HEK293 (cell line): ENCODE results near the gene FXYD2.
A peak's percentile ranks its signal among the peaks of the same experiment; 100 is the strongest.

Experiments used
- CTCF ChIA-PET: fragments of 350-600 bp; formaldehyde crosslinking; extraction: SDS; loops from one replicate; lab custom pipeline; 2021; ENCODE audit warnings: antibody characterized with exemption; lab: Yijun Ruan, JAX
- POLR2A ChIA-PET: fragments of 300-600 bp; formaldehyde crosslinking; extraction: SDS; loops from one replicate; lab custom pipeline; 2020; ENCODE audit warnings: antibody characterized with exemption, inconsistent platforms; lab: Yijun Ruan, JAX
- H3K27ac ChIP-seq: fragments of 200-500 bp; sonication (Bioruptor generic); 2 replicates; pipeline ENCODE4 v1.5.1; 2014; ENCODE audit warnings: low read depth, low read length, control low read depth, inconsistent platforms; ENCODE audit errors: extremely low read depth
- H3K36me3 ChIP-seq, 2 experiments: fragments of 200-500 bp in 1 of 2; sonication (Bioruptor generic) in 1 of 2; 1 replicate in 1 of 2; 2 replicates in 1 of 2; pipeline ENCODE4 v1.5.1; 2014 to 2017; ENCODE audit warnings: inconsistent platforms in 2 of 2, low read length in 2 of 2; ENCODE audit not compliant: control insufficient read depth in 2 of 2, insufficient read depth in 1 of 2
- H3K4me1 ChIP-seq: fragments of 200-500 bp; sonication (Bioruptor generic); 2 replicates; pipeline ENCODE4 v1.5.1; 2014; ENCODE audit warnings: mild to moderate bottlenecking, low read length, inconsistent platforms; ENCODE audit not compliant: control insufficient read depth, insufficient read depth
- H3K4me3 ChIP-seq: 2 replicates; pipeline ENCODE4 v1.5.1; 2011; ENCODE audit warnings: low read depth, mild to moderate bottlenecking, control low read depth, low read length, moderate library complexity
- H3K9me3 ChIP-seq: fragments of 200-500 bp; sonication (Bioruptor generic); 2 replicates; pipeline ENCODE4 v1.5.1; 2014; ENCODE audit warnings: low read depth, low read length, inconsistent platforms; ENCODE audit not compliant: control insufficient read depth, insufficient read depth
- PRDM1 ChIP-seq: fragments of 450-650 bp; formaldehyde crosslinking; IDR thresholded peaks from 2 replicates; pipeline ENCODE4; 2016; ENCODE audit warnings: missing biosample characterization, missing genetic modification characterization
- ZNF324 ChIP-seq: fragments of 450-650 bp; formaldehyde crosslinking; IDR thresholded peaks from 2 replicates; pipeline ENCODE4 v1.5.1; 2016; ENCODE audit warnings: missing biosample characterization, missing genetic modification characterization
- ZNF335 ChIP-seq: fragments of 450-650 bp; formaldehyde crosslinking; conservative IDR thresholded peaks from 2 replicates; pipeline ENCODE4 v1.5.1; 2016; ENCODE audit warnings: missing biosample characterization, missing genetic modification characterization
- ZNF391 ChIP-seq: fragments of 450-650 bp; formaldehyde crosslinking; IDR thresholded peaks from 2 replicates; pipeline ENCODE4 v1.5.1; 2016; ENCODE audit warnings: low read depth, missing biosample characterization, missing genetic modification characterization, borderline replicate concordance
- ZNF473 ChIP-seq: fragments of 450-650 bp; formaldehyde crosslinking; IDR thresholded peaks from 2 replicates; pipeline ENCODE4 v1.5.1; 2017; ENCODE audit warnings: missing biosample characterization, missing genetic modification characterization
- ZNF521 ChIP-seq: fragments of 450-650 bp; formaldehyde crosslinking; IDR thresholded peaks from 2 replicates; pipeline ENCODE4 v1.5.1; 2017; ENCODE audit warnings: missing biosample characterization, mild to moderate bottlenecking, missing genetic modification characterization
- ZNF701 ChIP-seq: fragments of 450-650 bp; formaldehyde crosslinking; IDR thresholded peaks from 2 replicates; pipeline ENCODE4 v1.5.1; 2016; ENCODE audit warnings: missing biosample characterization, missing genetic modification characterization
- ZNF707 ChIP-seq: fragments of 450-650 bp; formaldehyde crosslinking; IDR thresholded peaks from 2 replicates; pipeline ENCODE4 v1.5.1; 2016; ENCODE audit warnings: missing biosample characterization, missing genetic modification characterization
- ZNF785 ChIP-seq: fragments of 450-650 bp; formaldehyde crosslinking; IDR thresholded peaks from 2 replicates; pipeline ENCODE4 v1.5.1; 2016; ENCODE audit warnings: missing biosample characterization, missing genetic modification characterization
- TF ChIP-seq, protein P1 (sequence below): fragments of 450-650 bp; formaldehyde crosslinking; IDR thresholded peaks from 2 replicates; pipeline ENCODE4 v1.5.1; 2016; ENCODE audit warnings: missing biosample characterization, missing genetic modification characterization
- TF ChIP-seq, protein P2 (sequence below): fragments of 450-650 bp; formaldehyde crosslinking; conservative IDR thresholded peaks from 2 replicates; pipeline ENCODE4 v1.5.1; 2016; ENCODE audit warnings: low read depth, missing biosample characterization, missing genetic modification characterization
- TF ChIP-seq, protein P3 (sequence below): fragments of 450-650 bp; formaldehyde crosslinking; IDR thresholded peaks from 2 replicates; pipeline ENCODE4 v1.5.1; 2016; ENCODE audit warnings: missing biosample characterization, missing genetic modification characterization
- TF ChIP-seq, protein P4 (sequence below): fragments of 450-650 bp; IDR thresholded peaks from 2 replicates; pipeline ENCODE4 v1.5.1; 2018; ENCODE audit warnings: missing biosample characterization, mild to moderate bottlenecking, missing genetic modification characterization
- TF ChIP-seq, protein P5 (sequence below): fragments of 450-650 bp; formaldehyde crosslinking; conservative IDR thresholded peaks from 2 replicates; pipeline ENCODE4 v1.5.1; 2016; ENCODE audit warnings: low read depth, missing biosample characterization, missing genetic modification characterization

FXYD2 gene

DNA sequence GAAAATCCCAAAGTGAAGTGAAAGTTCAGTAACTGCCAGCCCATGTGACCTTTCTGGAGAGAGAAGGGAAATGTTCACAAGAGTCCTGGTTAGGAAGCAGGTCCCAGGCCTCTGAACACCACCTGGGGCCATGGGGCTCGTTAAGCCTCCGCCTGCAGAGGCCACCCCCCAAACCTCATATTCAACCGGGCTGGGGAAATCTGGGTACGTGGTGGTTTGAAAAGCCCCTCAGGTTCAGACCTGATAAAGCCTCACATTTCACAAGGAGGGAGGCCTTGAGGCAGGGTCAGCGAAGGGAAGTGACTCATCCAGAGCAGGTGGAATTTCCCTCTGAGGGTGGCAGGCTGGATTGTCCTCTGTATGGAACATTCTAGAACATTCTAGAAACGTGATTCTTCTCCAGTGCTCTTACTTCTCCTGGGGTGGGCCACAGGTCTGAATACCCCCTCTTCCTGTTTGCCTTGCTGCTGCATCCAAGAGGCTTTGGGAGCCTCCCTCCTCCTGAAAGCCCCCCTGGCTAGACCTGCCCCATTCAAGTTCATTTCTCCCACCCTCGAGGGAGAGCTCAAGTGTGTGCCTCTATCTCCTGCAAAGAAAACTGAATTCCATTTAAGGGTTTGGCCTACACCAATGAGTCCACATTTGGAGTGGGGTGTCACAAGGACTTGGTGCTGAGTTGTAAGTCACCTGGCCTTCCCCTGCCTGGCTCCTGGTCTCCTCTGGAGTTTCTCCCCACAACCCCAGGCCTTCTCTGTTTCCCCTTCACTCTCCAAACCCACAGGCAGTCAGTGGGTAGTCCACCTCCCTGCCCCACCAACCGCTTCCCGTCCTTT is 6.3 kb downstream of the FXYD2 start:
- H3K9me3 ChIP-seq = no peaks in the 10 kb centered on the region
- ChIA-PET CTCF (interaction anchor here (0.6 to 10.1 kb wide), 48 partner anchors 8 to 587 kb away, joined by 3 to 223 read pairs (median 4); no protein-coding TSS in a partner anchor), POLR2A (interaction anchor here (1.4 kb wide), 1 partner anchor 128 kb away, joined by 4 read pairs; no protein-coding TSS in a partner anchor)
- H3K27ac ChIP-seq = no peak overlapping the region
- no peaks in the 10 kb centered on the region for H3K36me3 ChIP-seq
- H3K4me3 ChIP-seq = no peak overlapping the region
- peaks cover 3% of the 10 kb centered on the region; the same call in 1 of the 2 replicates for H3K4me1 ChIP-seq
- TF ChIP-seq ZNF521 (tag by site-specific recombination) = no peak
- TF ChIP-seq, protein P1, sequence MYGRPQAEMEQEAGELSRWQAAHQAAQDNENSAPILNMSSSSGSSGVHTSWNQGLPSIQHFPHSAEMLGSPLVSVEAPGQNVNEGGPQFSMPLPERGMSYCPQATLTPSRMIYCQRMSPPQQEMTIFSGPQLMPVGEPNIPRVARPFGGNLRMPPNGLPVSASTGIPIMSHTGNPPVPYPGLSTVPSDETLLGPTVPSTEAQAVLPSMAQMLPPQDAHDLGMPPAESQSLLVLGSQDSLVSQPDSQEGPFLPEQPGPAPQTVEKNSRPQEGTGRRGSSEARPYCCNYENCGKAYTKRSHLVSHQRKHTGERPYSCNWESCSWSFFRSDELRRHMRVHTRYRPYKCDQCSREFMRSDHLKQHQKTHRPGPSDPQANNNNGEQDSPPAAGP (tag by site-specific recombination) = no peak
- TF ChIP-seq, protein P2, sequence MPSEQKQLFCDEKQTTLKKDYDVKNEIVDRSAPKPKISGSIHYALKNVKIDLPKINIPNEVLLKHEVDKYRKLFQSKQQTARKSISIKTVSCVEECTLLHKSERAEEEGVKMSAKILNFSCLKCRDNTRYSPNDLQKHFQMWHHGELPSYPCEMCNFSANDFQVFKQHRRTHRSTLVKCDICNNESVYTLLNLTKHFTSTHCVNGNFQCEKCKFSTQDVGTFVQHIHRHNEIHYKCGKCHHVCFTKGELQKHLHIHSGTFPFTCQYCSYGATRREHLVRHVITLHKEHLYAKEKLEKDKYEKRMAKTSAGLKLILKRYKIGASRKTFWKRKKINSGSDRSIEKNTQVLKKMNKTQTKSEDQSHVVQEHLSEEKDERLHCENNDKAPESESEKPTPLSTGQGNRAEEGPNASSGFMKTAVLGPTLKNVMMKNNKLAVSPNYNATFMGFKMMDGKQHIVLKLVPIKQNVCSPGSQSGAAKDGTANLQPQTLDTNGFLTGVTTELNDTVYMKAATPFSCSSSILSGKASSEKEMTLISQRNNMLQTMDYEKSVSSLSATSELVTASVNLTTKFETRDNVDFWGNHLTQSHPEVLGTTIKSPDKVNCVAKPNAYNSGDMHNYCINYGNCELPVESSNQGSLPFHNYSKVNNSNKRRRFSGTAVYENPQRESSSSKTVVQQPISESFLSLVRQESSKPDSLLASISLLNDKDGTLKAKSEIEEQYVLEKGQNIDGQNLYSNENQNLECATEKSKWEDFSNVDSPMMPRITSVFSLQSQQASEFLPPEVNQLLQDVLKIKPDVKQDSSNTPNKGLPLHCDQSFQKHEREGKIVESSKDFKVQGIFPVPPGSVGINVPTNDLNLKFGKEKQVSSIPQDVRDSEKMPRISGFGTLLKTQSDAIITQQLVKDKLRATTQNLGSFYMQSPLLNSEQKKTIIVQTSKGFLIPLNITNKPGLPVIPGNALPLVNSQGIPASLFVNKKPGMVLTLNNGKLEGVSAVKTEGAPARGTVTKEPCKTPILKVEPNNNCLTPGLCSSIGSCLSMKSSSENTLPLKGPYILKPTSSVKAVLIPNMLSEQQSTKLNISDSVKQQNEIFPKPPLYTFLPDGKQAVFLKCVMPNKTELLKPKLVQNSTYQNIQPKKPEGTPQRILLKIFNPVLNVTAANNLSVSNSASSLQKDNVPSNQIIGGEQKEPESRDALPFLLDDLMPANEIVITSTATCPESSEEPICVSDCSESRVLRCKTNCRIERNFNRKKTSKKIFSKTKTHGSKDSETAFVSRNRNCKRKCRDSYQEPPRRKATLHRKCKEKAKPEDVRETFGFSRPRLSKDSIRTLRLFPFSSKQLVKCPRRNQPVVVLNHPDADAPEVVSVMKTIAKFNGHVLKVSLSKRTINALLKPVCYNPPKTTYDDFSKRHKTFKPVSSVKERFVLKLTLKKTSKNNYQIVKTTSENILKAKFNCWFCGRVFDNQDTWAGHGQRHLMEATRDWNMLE (tag by site-specific recombination) = no peak

DNA sequence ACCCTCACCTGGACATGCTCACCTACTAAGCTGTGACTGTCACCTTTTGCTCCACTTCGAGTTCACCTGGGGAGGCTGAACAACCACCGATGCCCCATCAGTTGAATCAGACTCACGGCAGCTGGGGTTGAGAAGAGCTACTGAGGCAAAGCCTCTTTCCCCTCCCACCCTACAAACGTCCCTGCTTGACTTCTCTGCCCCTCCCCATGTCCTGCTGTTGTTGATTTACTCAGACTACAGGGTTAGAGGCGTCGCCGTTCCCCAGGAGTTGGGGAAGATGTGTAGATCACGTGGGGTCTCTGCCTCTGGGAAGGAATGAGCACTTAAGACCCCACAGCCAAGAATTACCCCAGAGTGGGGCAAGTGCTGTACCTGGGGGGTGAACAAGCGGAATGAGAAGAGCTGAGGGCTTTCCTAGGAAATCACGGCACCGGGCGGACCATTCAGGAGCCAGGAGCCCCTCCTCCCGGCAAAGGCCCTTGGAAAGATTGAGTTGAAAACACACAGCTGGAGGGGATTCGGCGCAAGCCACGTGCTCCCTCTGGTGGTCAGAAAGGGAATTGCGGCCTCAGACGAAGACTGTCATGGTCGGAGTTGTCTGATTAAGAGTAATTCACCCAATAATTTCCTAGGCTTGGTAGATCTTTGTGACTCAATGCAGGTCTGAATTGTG is 7.0 kb downstream of the FXYD2 start:
- no peak overlapping the region for H3K27ac ChIP-seq
- no peak overlapping the region for H3K4me3 ChIP-seq
- POLR2A ChIA-PET = interaction anchor here (1.3 kb wide), 1 partner anchor 10 kb away, joined by 4 read pairs; no protein-coding TSS in a partner anchor
- no peaks in the 10 kb centered on the region for H3K9me3 ChIP-seq
- peaks cover 3% of the 10 kb centered on the region; the same call in 1 of the 2 replicates for H3K4me1 ChIP-seq
- CTCF ChIA-PET = interaction anchor here (0.6 to 10.1 kb wide), 27 partner anchors 11 to 559 kb away, joined by 3 to 223 read pairs (median 4); no protein-coding TSS in a partner anchor
- H3K36me3 ChIP-seq = no peaks in the 10 kb centered on the region
- TF ChIP-seq ZNF707 (no peak), ZNF391 (no peak), PRDM1 (tag by site-specific recombination) (no peak), ZNF701 (tag by site-specific recombination) (no peak), ZNF335 (0 out of 2 replicates have a peak, but pooled peaks have one; percentile 17), ZNF324 (tag by site-specific recombination) (no peak), ZNF785 (tag by site-specific recombination) (no peak), ZNF473 (tag by site-specific recombination) (no peak)
- TF ChIP-seq, protein P3, sequence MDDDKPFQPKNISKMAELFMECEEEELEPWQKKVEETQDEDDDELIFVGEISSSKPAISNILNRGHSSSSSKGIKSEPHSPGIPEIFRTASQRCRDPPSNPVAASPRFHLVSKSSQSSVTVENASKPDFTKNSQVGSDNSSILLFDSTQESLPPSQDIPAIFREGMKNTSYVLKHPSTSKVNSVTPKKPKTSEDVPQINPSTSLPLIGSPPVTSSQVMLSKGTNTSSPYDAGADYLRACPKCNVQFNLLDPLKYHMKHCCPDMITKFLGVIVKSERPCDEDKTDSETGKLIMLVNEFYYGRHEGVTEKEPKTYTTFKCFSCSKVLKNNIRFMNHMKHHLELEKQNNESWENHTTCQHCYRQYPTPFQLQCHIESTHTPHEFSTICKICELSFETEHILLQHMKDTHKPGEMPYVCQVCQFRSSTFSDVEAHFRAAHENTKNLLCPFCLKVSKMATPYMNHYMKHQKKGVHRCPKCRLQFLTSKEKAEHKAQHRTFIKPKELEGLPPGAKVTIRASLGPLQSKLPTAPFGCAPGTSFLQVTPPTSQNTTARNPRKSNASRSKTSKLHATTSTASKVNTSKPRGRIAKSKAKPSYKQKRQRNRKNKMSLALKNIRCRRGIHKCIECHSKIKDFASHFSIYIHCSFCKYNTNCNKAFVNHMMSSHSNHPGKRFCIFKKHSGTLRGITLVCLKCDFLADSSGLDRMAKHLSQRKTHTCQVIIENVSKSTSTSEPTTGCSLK (tag by site-specific recombination) = no peak
- TF ChIP-seq, protein P4, sequence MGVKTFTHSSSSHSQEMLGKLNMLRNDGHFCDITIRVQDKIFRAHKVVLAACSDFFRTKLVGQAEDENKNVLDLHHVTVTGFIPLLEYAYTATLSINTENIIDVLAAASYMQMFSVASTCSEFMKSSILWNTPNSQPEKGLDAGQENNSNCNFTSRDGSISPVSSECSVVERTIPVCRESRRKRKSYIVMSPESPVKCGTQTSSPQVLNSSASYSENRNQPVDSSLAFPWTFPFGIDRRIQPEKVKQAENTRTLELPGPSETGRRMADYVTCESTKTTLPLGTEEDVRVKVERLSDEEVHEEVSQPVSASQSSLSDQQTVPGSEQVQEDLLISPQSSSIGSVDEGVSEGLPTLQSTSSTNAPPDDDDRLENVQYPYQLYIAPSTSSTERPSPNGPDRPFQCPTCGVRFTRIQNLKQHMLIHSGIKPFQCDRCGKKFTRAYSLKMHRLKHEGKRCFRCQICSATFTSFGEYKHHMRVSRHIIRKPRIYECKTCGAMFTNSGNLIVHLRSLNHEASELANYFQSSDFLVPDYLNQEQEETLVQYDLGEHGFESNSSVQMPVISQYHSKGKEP (tag by site-specific recombination) = 0 out of 2 replicates have a peak, but pooled peaks have one; percentile 15
- TF ChIP-seq, protein P5, sequence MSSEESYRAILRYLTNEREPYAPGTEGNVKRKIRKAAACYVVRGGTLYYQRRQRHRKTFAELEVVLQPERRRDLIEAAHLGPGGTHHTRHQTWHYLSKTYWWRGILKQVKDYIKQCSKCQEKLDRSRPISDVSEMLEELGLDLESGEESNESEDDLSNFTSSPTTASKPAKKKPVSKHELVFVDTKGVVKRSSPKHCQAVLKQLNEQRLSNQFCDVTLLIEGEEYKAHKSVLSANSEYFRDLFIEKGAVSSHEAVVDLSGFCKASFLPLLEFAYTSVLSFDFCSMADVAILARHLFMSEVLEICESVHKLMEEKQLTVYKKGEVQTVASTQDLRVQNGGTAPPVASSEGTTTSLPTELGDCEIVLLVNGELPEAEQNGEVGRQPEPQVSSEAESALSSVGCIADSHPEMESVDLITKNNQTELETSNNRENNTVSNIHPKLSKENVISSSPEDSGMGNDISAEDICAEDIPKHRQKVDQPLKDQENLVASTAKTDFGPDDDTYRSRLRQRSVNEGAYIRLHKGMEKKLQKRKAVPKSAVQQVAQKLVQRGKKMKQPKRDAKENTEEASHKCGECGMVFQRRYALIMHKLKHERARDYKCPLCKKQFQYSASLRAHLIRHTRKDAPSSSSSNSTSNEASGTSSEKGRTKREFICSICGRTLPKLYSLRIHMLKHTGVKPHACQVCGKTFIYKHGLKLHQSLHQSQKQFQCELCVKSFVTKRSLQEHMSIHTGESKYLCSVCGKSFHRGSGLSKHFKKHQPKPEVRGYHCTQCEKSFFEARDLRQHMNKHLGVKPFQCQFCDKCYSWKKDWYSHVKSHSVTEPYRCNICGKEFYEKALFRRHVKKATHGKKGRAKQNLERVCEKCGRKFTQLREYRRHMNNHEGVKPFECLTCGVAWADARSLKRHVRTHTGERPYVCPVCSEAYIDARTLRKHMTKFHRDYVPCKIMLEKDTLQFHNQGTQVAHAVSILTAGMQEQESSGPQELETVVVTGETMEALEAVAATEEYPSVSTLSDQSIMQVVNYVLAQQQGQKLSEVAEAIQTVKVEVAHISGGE (tag by site-specific recombination) = no peak
